ENCODE results near the gene GRAMD1A. TPM values are rescaled to one million over a fixed set of nuclear protein-coding genes. Genes with fewer than 3 reads are reported as not detected.

Gene GRAMD1A
- total RNA-seq, result 10 to 100 TPM; 27.6 to 55.9 (median 34.0) TPM

- no peak for TF ChIP-seq CTCF (IDR thresholded peaks at IDR 0.05; ENCODE audit: low read depth)
Measured at GRCh38 chr19:34999498-35000337, at the start of gene GRAMD1A. GRAMD1A (plus strand) TSS chr19:35000323; CDS start chr19:35000479, 156 bp downstream.

GRCh38 chr19:34953092-34953491, 47.0 kb upstream of the GRAMD1A start:
- TF ChIP-seq CTCF (IDR thresholded peaks at IDR 0.05; ENCODE audit: low read depth), result no peak

- TF ChIP-seq CTCF (IDR thresholded peaks at IDR 0.05; ENCODE audit: low read depth), result no peak
Measured at GRCh38 chr19:34957830-34958751, 42.0 kb upstream of the GRAMD1A start.

GRCh38 chr19:34959021-34959420, 41.1 kb upstream of the GRAMD1A start:
- TF ChIP-seq CTCF (IDR thresholded peaks at IDR 0.05; ENCODE audit: low read depth), result no peak

GRCh38 chr19:34960103-34960805, 39.9 kb upstream of the GRAMD1A start:
- no peak for TF ChIP-seq CTCF (IDR thresholded peaks at IDR 0.05; ENCODE audit: low read depth)

GRCh38 chr19:34960940-34961679, 39.0 kb upstream of the GRAMD1A start:
- TF ChIP-seq CTCF (IDR thresholded peaks at IDR 0.05; ENCODE audit: low read depth), result no peak

Measured in subcutaneous adipose tissue (tissue), 4 donors.